K562 treated with DMSO at 1 percent for 4 hours (cell line): ENCODE results near the gene PICK1. TPM values are rescaled to one million over a fixed set of nuclear protein-coding genes. Genes with fewer than 3 reads are reported as not detected.

Experiments
- total RNA-seq: library from RNA; unstranded; fragments of 300-600 nt; gene quantifications from 2 replicates; pipeline ENCODE4 v1.2.3, GENCODE V29; 2022; ENCODE audit not compliant: insufficient read depth

PICK1 gene
- total RNA-seq = 4.2 and 11.8 TPM in 2 replicates

GRCh38 chr22:38056969-38057891 lies at the start of gene PICK1:
Gene PICK1 (plus strand): TSS chr22:38057404. CDS start chr22:38057810, 406 bp downstream.

GRCh38 chr22:38083931-38084631 lies 26.9 kb downstream of the PICK1 start, which contains the start of gene SLC16A8:
Gene SLC16A8 (minus strand): TSS chr22:38084184. CDS start chr22:38082873, 1,311 bp downstream.

GRCh38 chr22:38110008-38110862 lies 53.0 kb downstream of the PICK1 start, which contains the start of gene BAIAP2L2:
Gene BAIAP2L2 (minus strand): TSS chr22:38110684. CDS start chr22:38110525, 159 bp downstream.

Other genes with a start within 250 kb of the PICK1 start
- gene GCAT, start 249.5 kb upstream of the PICK1 start, total RNA-seq = 90.4 and 102 TPM in 2 replicates
- 0.88 and 1.4 TPM in 2 replicates for gene GALR3, start 234.0 kb upstream of the PICK1 start, total RNA-seq
- 58.7 and 75.7 TPM in 2 replicates for gene ANKRD54, start 213.1 kb upstream of the PICK1 start, total RNA-seq
- gene EIF3L, start 208.0 kb upstream of the PICK1 start, total RNA-seq = 646 and 720 TPM in 2 replicates
- 27.1 and 30.8 TPM in 2 replicates for gene MICALL1, start 151.1 kb upstream of the PICK1 start, total RNA-seq
- gene C22orf23, start 103.8 kb upstream of the PICK1 start, total RNA-seq = not detected in 2 replicates
- gene POLR2F, start 103.7 kb upstream of the PICK1 start, total RNA-seq = 37.3 and 51.5 TPM in 2 replicates
- gene SOX10, start 72.8 kb upstream of the PICK1 start, total RNA-seq = not detected in 2 replicates
- gene SLC16A8, start 26.8 kb downstream of the PICK1 start, total RNA-seq = not detected in 2 replicates
- not detected in 2 replicates for gene BAIAP2L2, start 53.3 kb downstream of the PICK1 start, total RNA-seq
- 3.3 and 5.4 TPM in 2 replicates for gene PLA2G6, start 124.4 kb downstream of the PICK1 start, total RNA-seq
- 9.9 and 11.5 TPM in 2 replicates for gene MAFF, start 144.6 kb downstream of the PICK1 start, total RNA-seq
- 24.8 and 29.0 TPM in 2 replicates for gene TMEM184B, start 215.6 kb downstream of the PICK1 start, total RNA-seq